Duodenal mucosa (tissue), 2 donors: ENCODE data around the gene FSD1.

ENCODE experiments used
- H3K27ac ChIP-seq: one replicate; pipeline ENCODE4 v1.7.0; 2013; ENCODE audit warnings: low read depth, low read length
- H3K27me3 ChIP-seq, 2 donors: one replicate each; pipeline ENCODE4 v1.7.0; 2013; ENCODE audit warnings: low read length in 2 of 2, control low read depth in 1 of 2; ENCODE audit not compliant: insufficient read depth in 2 of 2, control insufficient read depth in 1 of 2
- H3K36me3 ChIP-seq, 2 donors: one replicate each; pipeline ENCODE4 v1.7.0; 2013; ENCODE audit warnings: low read length in 2 of 2, control low read depth in 1 of 2; ENCODE audit not compliant: insufficient read depth in 2 of 2, control insufficient read depth in 1 of 2
- H3K4me1 ChIP-seq, 2 donors: one replicate each; pipeline ENCODE4 v1.7.0; 2013; ENCODE audit warnings: low read length in 2 of 2, control low read depth in 1 of 2; ENCODE audit not compliant: insufficient read depth in 2 of 2, control insufficient read depth in 1 of 2
- H3K4me3 ChIP-seq, 2 donors: one replicate each; pipeline ENCODE4 v1.7.0; 2013; ENCODE audit warnings: low read length in 2 of 2, low read depth in 1 of 2
- H3K9ac ChIP-seq, 2 donors: one replicate each; pipeline ENCODE4 v1.7.0; 2013; ENCODE audit warnings: low read length in 2 of 2, low read depth in 1 of 2
- H3K9me3 ChIP-seq, 2 donors: one replicate each; pipeline ENCODE4 v1.7.0; 2013; ENCODE audit warnings: low read length in 2 of 2, control low read depth in 1 of 2; ENCODE audit not compliant: control insufficient read depth in 1 of 2

The FSD1 gene

DNA sequence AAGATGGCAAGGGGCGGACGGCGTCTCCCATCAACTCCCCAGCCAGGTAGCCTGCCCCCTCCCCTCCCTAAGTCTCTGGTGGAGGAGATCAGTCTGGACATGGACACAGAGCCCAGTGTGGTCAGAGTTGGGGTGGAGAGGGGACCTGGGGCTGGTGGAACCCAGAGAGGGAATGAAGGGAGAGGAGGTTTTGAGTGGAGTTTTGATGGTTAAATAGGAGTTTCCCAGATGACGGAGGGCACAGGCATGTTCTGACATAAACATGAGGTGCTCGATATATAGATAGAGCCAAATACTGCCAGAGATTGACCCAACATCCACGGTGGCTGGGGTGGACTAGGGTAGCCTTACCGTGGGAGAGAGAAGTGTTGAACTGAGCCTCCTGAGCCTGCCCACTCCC is 14.1 kb downstream of the FSD1 start:
- H3K27me3 ChIP-seq, result no peaks in the 10 kb centered on the region
- no peaks in the 10 kb centered on the region for H3K4me1 ChIP-seq
- H3K36me3 ChIP-seq, result no peaks in the 10 kb centered on the region
- H3K9ac ChIP-seq, result no peak overlapping the region
- H3K27ac ChIP-seq, result no peak overlapping the region
- no peaks in the 10 kb centered on the region for H3K9me3 ChIP-seq
- H3K4me3 ChIP-seq, result no peak overlapping the region

DNA sequence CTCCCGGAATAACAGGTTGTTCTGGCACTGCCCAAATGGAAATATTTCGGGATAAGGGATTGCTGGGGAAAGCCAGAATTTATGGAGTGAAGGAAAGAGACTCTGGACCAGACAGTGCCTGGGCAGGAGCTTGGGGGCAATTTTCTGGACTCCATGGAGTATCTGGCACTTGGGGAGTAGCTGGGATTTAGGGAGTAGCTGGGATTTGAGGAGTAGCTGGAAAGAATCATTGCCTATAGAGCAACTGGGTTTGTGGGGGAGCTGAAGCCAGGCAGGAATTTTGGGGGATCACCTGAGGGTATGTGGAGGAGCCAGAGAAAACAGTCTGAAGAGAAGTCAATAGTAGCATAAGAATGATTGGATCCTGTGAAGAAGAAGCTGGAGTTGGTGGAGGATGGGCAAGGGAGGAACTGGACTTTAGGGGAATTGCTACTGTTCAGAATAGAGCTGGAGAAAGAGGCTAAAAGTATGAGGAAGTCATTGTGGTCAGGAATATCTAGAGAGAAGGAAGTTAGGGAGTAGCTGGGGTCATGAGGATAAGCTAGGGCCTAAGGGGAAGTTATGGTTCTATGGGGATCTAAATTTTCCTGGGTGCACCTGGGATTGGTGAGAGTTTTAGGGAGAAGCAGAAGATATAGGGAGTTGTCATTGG is 14.8 kb downstream of the FSD1 start:
- Histone ChIP-seq H3K27ac (no peak overlapping the region), H3K4me3 (no peak overlapping the region), H3K27me3 (no peaks in the 10 kb centered on the region), H3K36me3 (no peaks in the 10 kb centered on the region), H3K9ac (no peak overlapping the region), H3K9me3 (no peaks in the 10 kb centered on the region), H3K4me1 (no peaks in the 10 kb centered on the region)

DNA sequence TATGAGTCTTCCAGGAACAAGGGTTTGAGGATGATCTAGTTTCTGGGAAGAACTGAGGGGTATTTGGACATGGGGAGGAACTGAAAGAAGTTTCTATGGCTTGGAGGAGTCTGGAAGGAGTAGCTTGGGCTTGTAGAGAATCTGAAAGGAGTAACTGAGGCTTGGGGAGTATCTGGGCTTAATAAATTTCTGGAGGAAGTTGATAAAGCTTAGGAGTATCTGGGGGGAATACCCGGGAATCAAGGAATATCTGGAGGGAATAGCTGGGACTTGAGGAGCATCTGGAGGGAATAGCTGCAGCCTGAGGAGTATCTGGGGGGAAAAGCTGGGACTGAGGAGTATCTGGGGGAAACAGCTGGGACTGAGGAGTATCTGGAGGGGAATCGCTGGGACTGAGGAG is 16.0 kb downstream of the FSD1 start:
- H3K27me3 ChIP-seq, result no peaks in the 10 kb centered on the region
- H3K36me3 ChIP-seq, result no peaks in the 10 kb centered on the region
- no peak overlapping the region for H3K9ac ChIP-seq
- no peak overlapping the region for H3K27ac ChIP-seq
- no peaks in the 10 kb centered on the region for H3K9me3 ChIP-seq
- H3K4me1 ChIP-seq, result no peaks in the 10 kb centered on the region
- no peak overlapping the region for H3K4me3 ChIP-seq

DNA sequence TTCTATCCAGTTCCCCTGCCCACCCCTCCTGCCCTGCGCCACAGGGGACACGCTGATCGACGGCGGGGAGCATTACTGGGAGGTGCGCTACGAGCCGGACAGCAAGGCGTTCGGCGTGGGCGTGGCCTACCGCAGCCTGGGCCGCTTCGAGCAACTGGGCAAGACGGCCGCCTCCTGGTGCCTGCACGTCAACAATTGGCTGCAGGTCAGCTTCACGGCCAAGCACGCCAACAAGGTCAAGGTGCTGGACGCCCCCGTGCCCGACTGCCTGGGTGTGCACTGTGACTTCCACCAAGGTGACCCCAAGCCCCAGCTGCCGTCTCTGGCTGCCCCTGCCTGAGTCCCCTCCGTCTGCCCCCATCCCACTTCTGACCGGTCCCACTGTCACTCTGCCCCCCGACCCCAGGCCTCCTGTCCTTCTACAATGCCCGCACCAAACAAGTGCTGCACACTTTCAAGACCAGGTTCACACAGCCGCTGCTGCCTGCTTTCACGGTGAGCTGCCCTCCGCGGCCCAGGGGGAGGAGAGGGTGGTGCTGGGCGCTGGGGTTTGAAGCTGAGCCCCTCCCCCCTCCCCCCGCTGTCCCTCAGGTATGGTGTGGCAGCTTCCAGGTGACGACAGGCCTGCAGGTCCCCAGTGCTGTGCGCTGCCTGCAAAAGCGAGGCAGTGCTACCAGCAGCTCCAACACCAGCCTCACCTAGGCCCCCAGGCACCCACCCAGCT is 18.7 kb downstream of the FSD1 start:
- no peaks in the 10 kb centered on the region for H3K27me3 ChIP-seq
- H3K9ac ChIP-seq, result no peak overlapping the region
- H3K9me3 ChIP-seq, result no peaks in the 10 kb centered on the region
- no peak overlapping the region for H3K27ac ChIP-seq
- H3K4me1 ChIP-seq, result no peaks in the 10 kb centered on the region
- H3K36me3 ChIP-seq, result peaks cover 3 to 5% of the 10 kb centered on the region in 2 donors
- no peak overlapping the region for H3K4me3 ChIP-seq

DNA sequence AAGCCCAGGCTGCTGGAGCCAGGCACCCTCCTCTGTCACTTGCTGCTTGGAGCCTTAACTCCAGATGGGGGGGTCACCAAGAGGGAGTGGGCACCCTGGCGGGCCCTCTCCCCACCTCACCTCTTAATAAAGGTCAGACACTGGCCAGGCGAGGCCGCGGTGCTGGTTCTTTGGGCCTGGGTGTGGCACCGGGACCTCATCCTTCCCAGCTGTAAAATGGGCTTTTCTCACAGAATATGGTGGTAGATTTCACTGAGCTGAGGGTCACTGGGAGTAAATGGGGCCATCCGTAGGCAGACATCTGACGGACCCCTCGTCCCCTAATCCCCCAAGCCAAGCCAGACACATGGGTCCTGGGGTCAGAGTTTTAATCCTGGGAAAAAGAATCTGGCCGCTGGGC is 19.3 kb downstream of the FSD1 start:
- Histone ChIP-seq H3K9ac (no peak overlapping the region), H3K27ac (no peak overlapping the region), H3K27me3 (no peaks in the 10 kb centered on the region), H3K4me1 (peaks cover 0 to 3% of the 10 kb centered on the region in 2 donors), H3K36me3 (peaks cover 3 to 5% of the 10 kb centered on the region in 2 donors), H3K9me3 (no peaks in the 10 kb centered on the region), H3K4me3 (no peak overlapping the region)

DNA sequence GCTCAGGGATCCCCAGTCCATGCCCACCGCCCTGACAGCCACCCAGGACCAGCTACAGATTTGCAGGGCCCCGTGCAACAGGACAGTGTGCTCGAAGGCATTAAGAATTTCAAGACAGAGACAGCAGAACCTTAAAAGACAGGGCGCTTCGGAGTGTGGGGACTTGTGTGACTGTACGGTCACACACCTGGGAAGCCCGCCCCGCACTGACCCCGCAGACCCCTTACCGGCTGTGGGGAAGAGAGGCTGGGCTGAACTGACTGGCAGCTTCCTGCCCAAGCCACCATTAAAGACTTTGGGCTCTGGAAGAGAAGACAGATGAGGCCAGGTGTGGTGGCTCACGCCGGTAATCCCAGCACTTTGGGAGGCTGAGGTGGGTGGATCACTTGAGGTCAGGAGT is 19.8 kb downstream of the FSD1 start:
- Histone ChIP-seq H3K4me3 (no peak overlapping the region), H3K4me1 (peaks cover 0 to 3% of the 10 kb centered on the region in 2 donors), H3K27me3 (no peaks in the 10 kb centered on the region), H3K9ac (no peak overlapping the region), H3K9me3 (no peaks in the 10 kb centered on the region), H3K36me3 (peaks cover 3 to 5% of the 10 kb centered on the region in 2 donors), H3K27ac (no peak overlapping the region)

DNA sequence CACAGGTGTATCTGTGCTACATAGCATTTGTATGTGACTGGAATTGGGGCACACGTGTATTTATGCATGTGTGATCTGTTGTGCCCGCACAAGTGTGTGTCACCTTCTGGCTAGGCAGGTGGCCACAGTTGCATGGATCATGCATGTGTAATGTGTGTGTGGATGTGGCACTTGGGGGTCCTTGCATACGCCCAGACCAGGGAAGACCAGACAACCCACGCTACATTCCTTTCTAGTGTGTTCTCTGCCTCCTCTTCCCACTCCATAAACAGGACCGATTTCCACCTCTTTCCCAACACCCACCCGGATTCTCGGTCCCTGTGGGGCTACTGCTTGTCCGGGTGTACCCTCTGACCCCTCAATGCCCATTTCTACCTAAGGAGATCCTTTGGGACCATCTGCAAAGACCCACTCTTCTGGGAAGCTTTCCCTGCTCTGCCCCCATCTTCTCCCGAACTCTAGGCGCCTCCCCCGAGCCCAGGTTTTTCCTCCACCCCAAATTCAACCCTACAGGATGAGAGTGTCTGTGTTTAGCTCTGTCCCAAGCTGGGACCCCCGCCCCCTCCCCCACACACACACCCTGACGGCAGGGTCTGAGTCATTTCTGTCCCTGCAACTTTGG is 21.9 kb downstream of the FSD1 start:
- peaks cover 0 to 3% of the 10 kb centered on the region in 2 donors for H3K4me1 ChIP-seq
- H3K4me3 ChIP-seq, result no peak overlapping the region

DNA sequence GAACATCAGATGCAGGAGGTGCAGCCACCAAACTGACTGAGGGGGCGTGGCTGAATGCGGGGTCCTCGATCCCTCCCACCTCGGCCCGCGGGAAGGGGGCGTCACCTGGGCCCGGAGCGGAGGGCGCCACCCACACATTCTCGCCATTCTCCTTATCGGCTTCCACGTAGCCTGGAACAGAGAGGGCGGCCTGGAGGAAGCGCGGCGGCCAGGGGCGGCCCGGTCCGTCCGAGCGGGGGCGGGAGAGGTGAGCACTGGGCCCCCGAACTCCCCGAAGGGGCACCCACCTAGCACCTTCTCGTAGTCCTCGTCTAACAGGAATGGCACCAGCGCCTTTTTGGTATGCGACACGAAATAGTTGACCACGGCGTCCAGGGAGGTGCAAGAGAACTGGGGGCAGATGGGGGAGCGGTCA is 22.4 kb downstream of the FSD1 start:
- no peak overlapping the region for H3K27ac ChIP-seq
- peaks cover 0 to 3% of the 10 kb centered on the region in 2 donors for H3K4me1 ChIP-seq
- H3K9ac ChIP-seq, result no peak overlapping the region
- no peaks in the 10 kb centered on the region for H3K9me3 ChIP-seq
- H3K36me3 ChIP-seq, result peaks cover 3 to 8% of the 10 kb centered on the region in 2 donors
- H3K27me3 ChIP-seq, result no peaks in the 10 kb centered on the region
- peak overlapping the region in 1 of 2 donors; percentile 7 for H3K4me3 ChIP-seq

More for the DNA sequence above, 21.9 kb downstream of the FSD1 start:
- H3K9ac ChIP-seq, result no peak overlapping the region
- no peak overlapping the region for H3K27ac ChIP-seq
- no peaks in the 10 kb centered on the region for H3K9me3 ChIP-seq
- H3K27me3 ChIP-seq, result no peaks in the 10 kb centered on the region
- peaks cover 3 to 8% of the 10 kb centered on the region in 2 donors for H3K36me3 ChIP-seq

DNA sequence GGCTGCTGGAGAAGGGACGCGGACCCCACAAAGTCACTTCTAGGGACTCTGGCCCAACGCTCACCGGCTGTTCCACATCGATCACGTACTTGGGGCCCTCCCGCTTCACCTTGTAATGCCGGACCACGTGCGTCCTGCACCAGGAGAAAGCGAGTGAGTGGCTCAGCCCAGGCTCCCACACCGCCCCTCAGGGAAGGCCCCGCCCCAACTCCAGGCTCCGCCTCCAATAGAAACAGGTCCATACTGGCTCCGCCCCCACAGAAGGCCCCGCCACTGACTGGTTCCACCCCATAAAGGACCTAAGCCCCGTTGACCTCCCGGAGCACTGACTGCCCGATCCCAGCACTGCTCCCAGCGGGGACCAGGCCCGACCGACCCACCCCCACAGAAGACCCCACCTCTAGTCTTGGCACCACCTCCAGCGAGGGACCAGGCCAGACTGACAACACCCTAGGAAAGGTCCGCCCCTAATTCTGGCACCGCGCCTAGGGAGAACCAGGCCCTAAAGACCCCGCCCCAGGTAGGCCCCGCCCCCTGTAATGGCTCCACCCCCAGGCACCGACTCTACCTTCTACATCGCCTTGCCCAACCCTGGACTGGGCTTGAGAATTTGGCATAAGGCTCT is 23.0 kb downstream of the FSD1 start:
- Histone ChIP-seq H3K4me3 (peak overlapping the region; percentile 7 to 62), H3K36me3 (peaks cover 3 to 8% of the 10 kb centered on the region in 2 donors), H3K27ac (no peak overlapping the region), H3K27me3 (no peaks in the 10 kb centered on the region), H3K9me3 (no peaks in the 10 kb centered on the region), H3K4me1 (peaks cover 0 to 3% of the 10 kb centered on the region in 2 donors), H3K9ac (no peak overlapping the region)

DNA sequence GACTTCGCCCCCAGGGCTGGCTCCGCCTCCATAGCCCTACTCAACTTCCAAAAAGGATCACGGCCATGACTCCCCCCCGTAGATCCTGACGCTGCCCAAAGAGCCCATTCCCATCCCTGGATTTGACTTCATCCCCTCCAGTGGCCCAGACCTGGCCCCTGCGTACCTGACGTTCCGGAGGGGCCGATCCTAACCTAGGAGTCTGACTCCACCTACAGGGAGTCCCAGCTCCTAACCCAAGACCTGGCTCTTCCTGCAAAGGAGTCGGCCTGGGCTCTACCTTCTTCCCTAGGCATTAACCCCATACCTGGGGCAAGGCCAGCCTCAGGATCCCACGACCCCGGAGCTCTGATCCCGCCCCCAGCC is 23.5 kb downstream of the FSD1 start:
- Histone ChIP-seq H3K9ac (no peak overlapping the region), H3K27ac (no peak overlapping the region)

More for the DNA sequence above, 23.5 kb downstream of the FSD1 start:
- Histone ChIP-seq H3K4me3 (peak overlapping the region in 1 of 2 donors; percentile 62), H3K36me3 (peaks cover 3 to 8% of the 10 kb centered on the region in 2 donors), H3K4me1 (peaks cover 0 to 3% of the 10 kb centered on the region in 2 donors), H3K27me3 (no peaks in the 10 kb centered on the region), H3K9me3 (no peaks in the 10 kb centered on the region)
